Measurements from ENCODE around the gene MLXIPL.

DNA sequence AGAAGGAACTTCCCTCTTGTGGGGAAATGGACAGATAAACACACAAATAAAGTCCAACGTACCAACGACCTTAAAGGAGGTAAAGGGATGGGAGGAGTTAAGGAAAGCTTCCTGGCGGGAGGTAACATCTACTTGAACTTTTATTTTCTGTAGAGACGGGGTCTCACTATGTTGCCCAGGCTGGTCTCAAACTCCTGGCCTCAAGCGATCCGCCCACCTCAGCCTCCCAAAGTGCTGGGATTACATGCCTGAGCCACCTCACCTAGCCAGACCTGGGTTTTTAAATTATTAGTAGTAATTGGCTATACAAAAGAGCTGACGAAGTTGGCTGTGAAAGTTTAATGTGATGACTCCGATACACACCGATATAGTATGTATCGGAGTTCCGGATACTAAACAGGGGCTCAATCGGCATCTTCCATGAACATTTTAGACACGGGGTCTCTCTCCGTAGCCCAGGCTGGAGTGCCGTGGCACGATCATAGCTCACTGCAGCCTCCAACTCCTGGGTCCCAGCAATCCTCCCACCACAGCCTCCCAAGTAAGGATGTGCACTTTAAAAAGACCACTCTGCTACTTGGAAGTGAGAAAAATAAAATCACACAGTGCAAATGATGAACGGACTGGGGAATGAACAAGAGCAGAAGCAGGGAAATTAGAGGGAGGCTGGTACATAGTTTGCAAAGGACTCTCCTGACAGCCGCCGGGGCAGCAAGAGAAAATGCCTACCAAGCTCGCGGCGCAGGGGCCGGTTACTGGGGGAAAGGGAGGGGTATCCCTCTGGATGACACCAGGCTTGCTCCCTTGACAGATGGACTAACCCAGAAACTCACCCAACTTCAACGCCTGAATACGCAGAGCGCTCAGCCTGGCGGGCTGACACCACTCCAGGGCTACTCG, 67.9 kb downstream of the MLXIPL start:
- TF ChIP-seq, protein P1, sequence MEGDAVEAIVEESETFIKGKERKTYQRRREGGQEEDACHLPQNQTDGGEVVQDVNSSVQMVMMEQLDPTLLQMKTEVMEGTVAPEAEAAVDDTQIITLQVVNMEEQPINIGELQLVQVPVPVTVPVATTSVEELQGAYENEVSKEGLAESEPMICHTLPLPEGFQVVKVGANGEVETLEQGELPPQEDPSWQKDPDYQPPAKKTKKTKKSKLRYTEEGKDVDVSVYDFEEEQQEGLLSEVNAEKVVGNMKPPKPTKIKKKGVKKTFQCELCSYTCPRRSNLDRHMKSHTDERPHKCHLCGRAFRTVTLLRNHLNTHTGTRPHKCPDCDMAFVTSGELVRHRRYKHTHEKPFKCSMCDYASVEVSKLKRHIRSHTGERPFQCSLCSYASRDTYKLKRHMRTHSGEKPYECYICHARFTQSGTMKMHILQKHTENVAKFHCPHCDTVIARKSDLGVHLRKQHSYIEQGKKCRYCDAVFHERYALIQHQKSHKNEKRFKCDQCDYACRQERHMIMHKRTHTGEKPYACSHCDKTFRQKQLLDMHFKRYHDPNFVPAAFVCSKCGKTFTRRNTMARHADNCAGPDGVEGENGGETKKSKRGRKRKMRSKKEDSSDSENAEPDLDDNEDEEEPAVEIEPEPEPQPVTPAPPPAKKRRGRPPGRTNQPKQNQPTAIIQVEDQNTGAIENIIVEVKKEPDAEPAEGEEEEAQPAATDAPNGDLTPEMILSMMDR (IDR thresholded peaks at IDR 0.05; ENCODE audit: low read depth, low read length, missing input control), result no peak
- TF ChIP-seq ZBTB33 (IDR thresholded peaks at IDR 0.05), result no peak
- no peak for TF ChIP-seq RAD21 (IDR thresholded peaks at IDR 0.05)
- TF ChIP-seq, protein P2, sequence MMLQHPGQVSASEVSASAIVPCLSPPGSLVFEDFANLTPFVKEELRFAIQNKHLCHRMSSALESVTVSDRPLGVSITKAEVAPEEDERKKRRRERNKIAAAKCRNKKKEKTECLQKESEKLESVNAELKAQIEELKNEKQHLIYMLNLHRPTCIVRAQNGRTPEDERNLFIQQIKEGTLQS (IDR thresholded peaks at IDR 0.05), result no peak
- TF ChIP-seq, protein P3, sequence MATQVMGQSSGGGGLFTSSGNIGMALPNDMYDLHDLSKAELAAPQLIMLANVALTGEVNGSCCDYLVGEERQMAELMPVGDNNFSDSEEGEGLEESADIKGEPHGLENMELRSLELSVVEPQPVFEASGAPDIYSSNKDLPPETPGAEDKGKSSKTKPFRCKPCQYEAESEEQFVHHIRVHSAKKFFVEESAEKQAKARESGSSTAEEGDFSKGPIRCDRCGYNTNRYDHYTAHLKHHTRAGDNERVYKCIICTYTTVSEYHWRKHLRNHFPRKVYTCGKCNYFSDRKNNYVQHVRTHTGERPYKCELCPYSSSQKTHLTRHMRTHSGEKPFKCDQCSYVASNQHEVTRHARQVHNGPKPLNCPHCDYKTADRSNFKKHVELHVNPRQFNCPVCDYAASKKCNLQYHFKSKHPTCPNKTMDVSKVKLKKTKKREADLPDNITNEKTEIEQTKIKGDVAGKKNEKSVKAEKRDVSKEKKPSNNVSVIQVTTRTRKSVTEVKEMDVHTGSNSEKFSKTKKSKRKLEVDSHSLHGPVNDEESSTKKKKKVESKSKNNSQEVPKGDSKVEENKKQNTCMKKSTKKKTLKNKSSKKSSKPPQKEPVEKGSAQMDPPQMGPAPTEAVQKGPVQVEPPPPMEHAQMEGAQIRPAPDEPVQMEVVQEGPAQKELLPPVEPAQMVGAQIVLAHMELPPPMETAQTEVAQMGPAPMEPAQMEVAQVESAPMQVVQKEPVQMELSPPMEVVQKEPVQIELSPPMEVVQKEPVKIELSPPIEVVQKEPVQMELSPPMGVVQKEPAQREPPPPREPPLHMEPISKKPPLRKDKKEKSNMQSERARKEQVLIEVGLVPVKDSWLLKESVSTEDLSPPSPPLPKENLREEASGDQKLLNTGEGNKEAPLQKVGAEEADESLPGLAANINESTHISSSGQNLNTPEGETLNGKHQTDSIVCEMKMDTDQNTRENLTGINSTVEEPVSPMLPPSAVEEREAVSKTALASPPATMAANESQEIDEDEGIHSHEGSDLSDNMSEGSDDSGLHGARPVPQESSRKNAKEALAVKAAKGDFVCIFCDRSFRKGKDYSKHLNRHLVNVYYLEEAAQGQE (IDR thresholded peaks at IDR 0.05), result no peak
- TF ChIP-seq RXRA (IDR thresholded peaks at IDR 0.05), result no peak
- TF ChIP-seq YY1 (IDR thresholded peaks at IDR 0.05), result no peak
- TF ChIP-seq GABPA (IDR thresholded peaks at IDR 0.05 in 1 of 2, conservative IDR thresholded peaks at IDR 0.05 in 1 of 2), result no peak
- TF ChIP-seq, protein P4, sequence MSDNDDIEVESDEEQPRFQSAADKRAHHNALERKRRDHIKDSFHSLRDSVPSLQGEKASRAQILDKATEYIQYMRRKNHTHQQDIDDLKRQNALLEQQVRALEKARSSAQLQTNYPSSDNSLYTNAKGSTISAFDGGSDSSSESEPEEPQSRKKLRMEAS (IDR thresholded peaks at IDR 0.05), result no peak

Data from liver (tissue), 3 donors.